Suppressor macrophage (primary cell): Measurements from ENCODE around the gene OTULIN.

Source experiments
- DNase-seq, 4 experiments: peaks; one replicate each; pipeline ENCODE4 v3.0.0-alpha.2; 2020 to 2022

The OTULIN gene

DNA sequence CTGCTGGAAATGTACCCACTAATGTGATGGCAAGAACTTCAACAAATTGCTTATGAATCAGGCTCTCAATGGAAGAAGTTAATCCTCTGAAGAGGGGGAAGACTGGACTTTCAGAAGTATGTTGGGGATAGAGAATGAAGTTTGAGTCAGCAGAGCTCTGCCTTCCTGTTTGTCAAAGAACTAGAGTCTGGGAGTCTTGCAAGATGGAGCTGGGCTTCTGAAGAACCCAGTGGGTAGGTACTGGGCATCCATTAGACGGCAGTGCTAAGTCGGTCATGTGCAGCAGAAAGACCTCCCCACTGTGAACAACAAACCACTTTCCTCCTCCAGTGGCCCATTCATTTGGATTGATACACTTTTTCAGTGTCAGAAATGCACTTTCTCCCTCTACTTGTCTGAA lies 34.6 kb downstream of the OTULIN start:
- DNase-seq: no peak

DNA sequence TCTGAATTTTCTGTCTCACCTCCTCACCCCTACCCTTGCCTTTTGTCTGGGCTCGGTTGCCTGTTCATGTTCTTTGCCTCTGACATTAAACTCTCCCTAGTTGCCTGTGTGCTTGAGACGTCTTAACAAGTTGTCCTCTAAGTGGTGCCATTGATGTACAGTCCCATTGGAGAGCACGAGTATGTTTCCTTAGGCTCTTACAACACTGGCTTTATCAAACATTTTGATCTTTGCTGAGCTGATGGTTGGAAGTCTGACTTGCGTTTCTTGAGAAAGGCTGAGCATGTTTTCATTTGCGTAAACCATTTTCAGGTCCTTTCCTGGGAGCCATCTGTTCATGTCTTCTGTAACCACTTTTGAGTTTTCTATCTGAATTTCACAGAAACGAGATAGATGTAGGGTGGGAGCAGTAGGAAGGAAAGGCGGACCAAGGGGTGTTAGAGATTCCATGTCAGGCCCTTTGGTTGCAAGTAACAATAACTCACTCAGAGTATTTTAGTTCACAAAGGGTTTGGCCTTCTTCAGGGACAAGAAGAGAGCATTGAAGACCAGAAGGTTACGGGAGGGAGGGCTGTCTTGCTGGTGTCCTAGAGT lies 35.4 kb downstream of the OTULIN start:
- DNase-seq: no peak

GRCh38 chr5:14700478-14701436 lies 36.2 kb downstream of the OTULIN start:
- DNase-seq: peak; percentile 52 to 78 (median 76)

DNA sequence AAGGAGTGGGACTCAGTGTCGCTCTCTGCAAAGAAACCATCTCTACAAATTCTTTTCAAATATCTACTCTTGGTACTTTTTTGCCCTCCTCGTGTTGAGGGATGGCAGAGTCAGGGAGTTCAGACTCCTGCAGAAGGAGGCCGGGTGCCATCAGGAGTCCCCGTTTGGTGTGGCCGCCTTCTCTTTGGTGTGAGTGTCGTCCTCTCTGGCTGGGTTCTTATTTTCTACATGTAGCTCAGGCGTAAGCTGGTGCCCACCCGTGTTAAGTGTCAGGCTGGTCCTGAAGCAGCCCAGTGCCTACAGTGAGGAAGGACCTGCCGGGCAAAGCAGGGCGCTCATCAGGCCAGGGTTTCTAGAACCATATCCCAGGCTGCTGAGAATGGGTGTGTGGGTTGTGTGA lies 37.0 kb downstream of the OTULIN start:
- DNase-seq: no peak

DNA sequence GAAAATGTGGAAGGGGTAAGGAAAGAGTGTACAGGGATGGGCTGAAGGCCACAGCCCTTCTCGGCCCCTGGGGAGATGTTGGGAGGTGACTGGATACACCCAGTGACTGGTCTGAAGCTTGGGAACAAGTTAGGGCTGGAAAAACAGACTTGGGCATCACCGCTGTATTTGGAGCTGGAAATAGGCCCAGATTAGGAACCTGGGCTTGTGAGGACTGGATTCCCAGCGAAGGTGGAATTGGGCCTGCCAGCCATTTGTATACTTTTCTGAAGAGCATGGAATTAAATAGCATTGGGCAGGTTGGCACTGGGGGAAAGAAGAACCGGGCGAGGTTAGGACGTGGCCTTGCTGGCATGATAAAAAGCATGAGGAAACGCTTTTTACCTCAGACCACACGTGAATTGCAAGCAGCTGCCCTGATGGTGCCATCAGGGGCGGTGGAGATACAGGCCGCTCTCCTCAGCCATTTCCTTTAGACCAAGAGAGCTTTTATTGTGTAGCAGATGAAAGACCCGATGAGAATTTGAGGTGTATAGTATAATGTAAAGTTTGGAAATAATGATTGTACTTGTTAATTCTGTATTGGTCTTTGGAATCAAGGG lies 37.8 kb downstream of the OTULIN start:
- DNase-seq: no peak

DNA sequence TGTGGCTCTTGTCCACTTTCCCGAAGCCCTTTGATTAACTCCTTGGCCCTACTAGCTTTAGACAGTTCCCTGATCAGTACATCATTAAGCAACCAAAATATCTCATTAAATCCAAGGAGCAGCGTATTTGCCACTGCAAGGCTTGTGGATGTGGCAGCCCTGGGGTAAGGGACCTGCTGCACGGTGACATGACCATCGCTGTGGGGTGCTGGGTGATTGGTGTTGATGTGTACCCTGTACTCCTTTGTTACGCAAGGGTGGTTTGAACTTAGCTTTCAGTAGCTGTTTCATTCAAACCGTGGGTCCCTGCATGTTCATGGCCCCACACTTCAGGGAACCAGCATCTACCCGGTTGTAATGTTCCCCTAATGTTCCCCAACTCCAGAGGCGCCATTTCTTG lies 41.0 kb downstream of the OTULIN start:
- DNase-seq: no peak

- DNase-seq: peak; percentile 31 to 77 (median 54)
Observed at GRCh38 chr5:14706615-14707021, 42.1 kb downstream of the OTULIN start.

DNA sequence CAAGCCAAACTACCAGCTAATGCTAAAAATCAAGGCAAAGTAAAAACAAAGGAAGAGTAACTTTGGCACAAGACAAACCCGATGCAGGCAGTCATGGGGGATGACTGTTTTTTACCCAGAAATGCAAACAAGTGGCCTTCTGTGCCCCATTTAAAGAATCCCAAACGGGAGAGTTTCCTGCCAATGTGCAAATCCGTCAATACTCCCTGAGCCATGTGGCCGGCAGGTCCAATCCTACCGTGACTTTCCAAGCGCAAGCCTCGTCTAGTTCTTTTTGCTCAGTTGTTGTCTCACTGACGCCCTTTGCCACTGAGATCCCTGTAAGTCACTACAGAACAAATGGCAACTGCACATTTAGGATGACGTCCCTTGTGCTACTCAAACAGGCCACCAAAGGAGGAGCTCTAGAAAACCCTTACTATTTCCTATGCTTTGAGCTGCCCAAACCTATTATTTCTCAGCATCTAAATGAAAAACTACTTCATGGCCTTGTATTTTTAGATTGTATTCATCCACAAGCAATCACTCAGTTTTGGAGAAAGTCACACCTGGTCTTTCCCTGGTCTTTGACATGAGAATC lies 43.4 kb downstream of the OTULIN start:
- no peak for DNase-seq

DNA sequence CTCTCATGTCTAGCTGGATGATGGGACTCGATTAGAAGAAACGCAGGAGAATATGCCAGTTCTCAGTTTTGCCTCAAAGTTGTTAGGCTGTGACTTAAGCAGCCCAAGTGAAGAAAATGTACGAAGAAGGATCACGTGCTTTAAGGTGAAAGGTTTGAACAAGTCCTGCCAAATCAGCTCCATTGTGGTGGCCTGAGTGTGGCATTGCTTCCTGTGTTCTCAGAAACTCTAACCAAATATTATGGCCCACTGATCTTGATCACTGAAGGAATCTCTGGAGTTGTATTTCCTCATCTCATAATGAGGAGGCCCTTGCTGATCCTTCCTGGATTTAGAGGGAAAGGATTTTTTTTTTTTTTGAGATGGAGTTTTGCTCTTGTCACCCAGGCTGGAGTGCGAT lies 44.0 kb downstream of the OTULIN start:
- DNase-seq: no peak

DNA sequence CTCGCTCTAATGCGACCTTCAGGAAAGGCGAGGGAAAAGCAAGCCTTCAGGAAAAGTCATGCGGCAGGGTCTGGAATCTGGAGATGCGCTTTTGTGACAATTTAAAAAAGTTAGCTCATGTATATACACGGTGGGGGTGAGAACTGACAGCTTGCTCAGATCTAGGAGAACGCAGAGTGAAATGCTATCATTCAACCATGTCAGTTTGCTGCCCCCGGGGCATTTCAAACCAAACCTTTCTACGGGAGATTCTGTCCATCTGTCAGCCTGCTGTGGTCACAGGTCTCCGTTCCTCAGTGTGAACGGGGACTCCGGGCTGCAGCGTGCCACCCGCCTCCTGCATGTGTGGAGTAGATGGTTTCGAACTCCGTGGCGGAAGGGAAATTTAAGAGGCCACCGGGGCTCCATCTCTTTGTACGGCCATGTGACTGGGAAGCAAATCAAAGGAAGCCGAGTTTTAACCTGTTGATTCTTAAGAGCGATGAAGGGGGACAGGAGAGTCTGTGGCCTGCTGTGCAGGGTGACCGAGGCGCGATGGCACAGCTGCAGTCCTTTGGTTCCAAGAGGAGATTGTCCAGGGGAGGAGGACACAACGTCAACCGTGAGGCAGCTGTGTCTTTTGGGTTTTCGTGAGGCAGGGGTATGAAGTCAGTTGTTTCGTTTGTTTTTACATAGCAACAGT lies 45.9 kb downstream of the OTULIN start:
- no peak for DNase-seq

GRCh38 chr5:14712131-14712530 lies 47.6 kb downstream of the OTULIN start:
- no peak for DNase-seq

DNA sequence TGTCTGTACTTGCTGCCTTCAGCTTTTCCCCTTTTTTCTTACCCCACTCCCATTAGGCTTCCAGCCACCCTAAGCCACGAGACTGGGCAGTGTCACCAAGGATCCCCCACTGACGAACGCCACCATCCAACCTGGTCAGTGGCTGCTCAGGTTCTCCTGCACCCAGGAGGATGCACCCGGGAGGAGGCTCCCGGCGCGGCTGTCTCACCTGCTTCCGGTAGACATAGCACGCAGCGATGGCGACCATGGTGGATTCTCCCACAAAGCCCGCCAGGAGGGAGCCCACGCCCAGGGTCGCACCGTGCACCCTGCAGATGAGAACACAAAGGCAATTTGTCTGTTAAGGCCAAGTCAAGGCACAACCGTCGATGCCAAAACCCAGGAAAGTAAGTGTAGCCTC lies 48.1 kb downstream of the OTULIN start:
- no peak for DNase-seq

DNA sequence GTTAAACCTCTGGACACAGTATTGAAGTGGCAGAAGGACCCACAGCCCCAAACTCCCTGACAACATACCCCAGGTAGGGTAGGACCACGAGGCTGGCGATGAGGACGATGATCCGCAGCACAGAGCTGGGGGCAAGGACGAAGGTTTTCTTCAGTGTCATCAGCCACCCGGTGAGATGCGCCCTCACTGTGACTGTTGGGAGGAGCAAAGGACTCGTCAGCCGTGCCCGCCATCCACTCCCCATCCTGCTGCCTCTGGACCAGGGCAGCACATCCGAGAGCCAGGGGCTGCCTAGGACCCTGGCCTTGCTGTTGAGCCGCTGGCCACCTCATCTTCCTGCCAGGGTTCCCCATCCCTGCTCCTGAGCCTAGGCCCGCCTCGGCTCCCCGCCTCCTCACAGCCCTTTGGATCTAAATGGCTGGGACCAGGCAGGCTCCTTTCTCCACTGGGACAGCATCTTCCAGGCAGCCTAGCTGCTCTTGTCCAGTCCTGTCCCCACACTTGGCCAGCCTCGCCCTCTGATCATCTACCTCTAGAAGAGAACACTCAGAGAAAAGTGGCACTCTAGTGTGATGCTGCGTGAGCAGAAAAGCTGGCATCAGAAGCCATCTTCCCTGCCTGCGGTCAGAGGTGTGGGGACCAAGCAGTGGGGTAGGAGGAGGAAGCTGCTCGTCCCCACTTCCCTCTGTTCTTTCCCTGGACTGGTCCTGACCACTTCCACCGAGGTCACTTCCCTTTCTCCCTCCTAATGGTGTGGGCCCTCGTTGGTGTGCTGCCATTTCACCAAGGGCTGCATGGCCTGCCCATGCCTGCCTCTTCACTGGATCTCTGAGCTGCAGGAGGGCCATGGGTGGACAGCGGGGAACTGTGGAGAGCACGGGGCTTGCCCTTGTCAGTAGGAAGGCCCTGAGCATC lies 49.2 kb downstream of the OTULIN start:
- peak; percentile 35 to 61 (median 58) for DNase-seq

GRCh38 chr5:14714706-14715105 lies 50.2 kb downstream of the OTULIN start:
- no peak for DNase-seq

GRCh38 chr5:14715481-14715880 lies 51.0 kb downstream of the OTULIN start:
- no peak for DNase-seq

- DNase-seq: no peak
Observed at GRCh38 chr5:14716755-14717752, 52.5 kb downstream of the OTULIN start.

DNA sequence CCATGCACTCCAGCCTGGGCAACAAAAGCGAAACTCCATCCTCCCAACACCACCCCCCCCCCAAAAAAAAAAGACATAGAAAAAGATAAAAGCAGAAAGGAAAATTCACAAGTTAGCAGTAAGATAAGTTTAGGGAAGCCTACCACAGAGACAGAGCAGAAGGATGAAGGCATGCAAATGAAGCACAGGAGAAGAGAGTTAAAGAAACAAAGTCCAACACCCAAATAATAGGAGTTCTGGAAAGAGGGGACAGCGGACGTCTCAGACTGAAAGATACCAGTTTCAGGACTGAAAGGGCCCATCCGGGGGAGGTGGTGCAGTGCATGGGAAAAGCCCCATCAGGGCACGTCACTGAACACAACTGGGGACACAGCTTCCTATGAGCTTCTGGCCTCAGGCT lies 54.3 kb downstream of the OTULIN start:
- no peak for DNase-seq

DNA sequence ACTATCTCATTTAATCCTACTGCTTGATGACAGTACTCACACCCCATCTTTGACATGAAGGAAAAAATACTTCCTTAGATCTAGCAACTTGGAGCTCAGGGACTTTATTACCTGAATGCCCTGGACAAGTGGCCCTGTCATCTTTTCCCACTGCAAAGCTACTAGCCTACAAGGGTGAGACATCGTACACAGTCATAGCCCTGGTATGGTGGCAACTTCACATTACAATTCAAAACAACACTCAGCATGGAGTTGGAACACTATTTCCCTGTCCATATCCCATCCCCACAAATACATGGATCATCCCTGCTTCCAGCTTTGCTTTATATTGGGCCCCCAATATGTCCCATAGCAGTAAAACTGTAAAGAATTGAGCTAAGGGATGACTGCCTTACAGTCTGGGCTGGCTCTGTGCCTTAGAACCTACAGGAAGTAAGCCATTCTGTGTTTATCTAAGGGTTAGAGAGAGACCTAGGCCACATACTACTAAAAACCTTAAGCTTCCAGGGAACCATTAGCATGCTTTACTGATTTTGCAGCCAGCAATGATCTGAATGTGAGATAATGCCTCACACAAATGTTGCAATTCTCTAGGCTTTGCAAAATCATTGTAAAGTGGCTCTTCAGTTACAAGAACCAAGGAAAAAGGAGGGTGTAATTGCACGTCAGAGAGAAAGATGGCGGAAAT lies 55.9 kb downstream of the OTULIN start:
- DNase-seq: no peak

DNA sequence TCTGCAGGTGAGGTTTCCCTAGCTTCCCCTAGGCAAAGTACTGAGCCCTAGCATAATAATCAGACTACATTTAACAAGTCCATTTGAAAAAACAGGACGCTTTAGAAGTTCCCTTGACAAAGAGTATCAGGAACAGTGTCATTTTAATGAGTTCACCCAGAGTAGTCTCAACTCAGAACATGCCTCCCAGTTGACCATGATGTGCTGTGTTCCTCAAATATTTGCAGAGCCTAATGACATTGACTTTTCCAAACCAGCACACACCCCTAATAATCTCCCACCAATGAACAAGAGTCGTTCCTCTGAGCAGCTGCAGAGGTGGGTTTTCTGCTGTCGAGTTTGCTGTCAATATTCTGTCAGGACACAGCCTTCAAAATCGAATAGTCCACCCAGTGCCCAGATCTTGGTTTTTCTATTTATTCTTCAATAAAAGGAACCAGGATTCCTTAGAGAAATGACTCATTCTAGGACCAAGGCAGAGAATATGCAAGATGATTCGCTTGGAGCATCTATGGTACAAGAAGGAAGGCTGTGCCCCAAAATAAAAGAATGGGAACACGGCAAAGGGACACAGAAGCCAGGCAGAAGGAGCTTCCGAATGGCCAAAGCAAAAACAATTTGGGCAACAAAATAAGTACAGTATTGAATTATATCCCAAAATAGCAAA lies 57.6 kb downstream of the OTULIN start:
- DNase-seq: no peak
